ENCODE results near the gene MANF.

The MANF gene

GRCh38 chr3:51436998-51437639 lies 52.0 kb downstream of the MANF start:
- no peak for DNase-seq

Measured in cortex of kidney (tissue), 1 donor.